GM19043 (cell line): ENCODE measurements around the gene NFX1.
"Not testable (repeated sequence)": the region's sequence is repeated elsewhere in the genome, so short reads cannot be mapped to it uniquely, and the experiment has no call there.

Source experiments
- ATAC-seq: cut with Tn5 transposase; IDR thresholded peaks from one replicate; pipeline ENCODE4 v1.9.1; 2021; ENCODE audit warnings: low read depth; ENCODE audit not compliant: unreplicated experiment

NFX1 gene

GRCh38 chr9:33306037-33306436 lies 15.7 kb downstream of the NFX1 start:
- no peak for ATAC-seq

GRCh38 chr9:33307067-33307466 lies 16.8 kb downstream of the NFX1 start:
- no peak for ATAC-seq

GRCh38 chr9:33309903-33310302 lies 19.6 kb downstream of the NFX1 start:
- ATAC-seq: no peak

GRCh38 chr9:33310748-33311147 lies 20.4 kb downstream of the NFX1 start:
- ATAC-seq: no peak

GRCh38 chr9:33311953-33312352 lies 21.6 kb downstream of the NFX1 start:
- no peak for ATAC-seq

GRCh38 chr9:33315371-33315770 lies 25.1 kb downstream of the NFX1 start:
- ATAC-seq: no peak

- ATAC-seq: not testable (repeated sequence)
Observed at GRCh38 chr9:33317136-33317535, 26.8 kb downstream of the NFX1 start.

- no peak for ATAC-seq
Observed at GRCh38 chr9:33318225-33318624, 27.9 kb downstream of the NFX1 start.

GRCh38 chr9:33318781-33319180 lies 28.5 kb downstream of the NFX1 start:
- ATAC-seq: no peak

GRCh38 chr9:33320230-33320567 lies 29.9 kb downstream of the NFX1 start:
- no peak for ATAC-seq

- ATAC-seq: no peak
Observed at GRCh38 chr9:33320568-33321261, 30.4 kb downstream of the NFX1 start.

- ATAC-seq: no peak
Observed at GRCh38 chr9:33329117-33329563, 38.8 kb downstream of the NFX1 start.

GRCh38 chr9:33329979-33330378 lies 39.7 kb downstream of the NFX1 start:
- no peak for ATAC-seq

- no peak for ATAC-seq
Observed at GRCh38 chr9:33331377-33331891, 41.1 kb downstream of the NFX1 start.

- no peak for ATAC-seq
Observed at GRCh38 chr9:33332011-33332410, 41.7 kb downstream of the NFX1 start.

GRCh38 chr9:33332956-33333355 lies 42.6 kb downstream of the NFX1 start:
- ATAC-seq: not testable (repeated sequence)

- no peak for ATAC-seq
Observed at GRCh38 chr9:33340186-33340585, 49.9 kb downstream of the NFX1 start.

GRCh38 chr9:33341182-33341581 lies 50.9 kb downstream of the NFX1 start:
- no peak for ATAC-seq

GRCh38 chr9:33344145-33344544 lies 53.8 kb downstream of the NFX1 start:
- ATAC-seq: no peak

- ATAC-seq: no peak
Observed at GRCh38 chr9:33346564-33346963, 56.2 kb downstream of the NFX1 start.

GRCh38 chr9:33348998-33349397 lies 58.7 kb downstream of the NFX1 start:
- ATAC-seq: no peak

GRCh38 chr9:33349743-33350142 lies 59.4 kb downstream of the NFX1 start:
- ATAC-seq: no peak

GRCh38 chr9:33350310-33350709 lies 60.0 kb downstream of the NFX1 start:
- no peak for ATAC-seq
